Measurements from ENCODE around the gene TAOK2. TPM values are rescaled to one million over a fixed set of nuclear protein-coding genes. Genes with fewer than 3 reads are reported as not detected.

Gene TAOK2
- total RNA-seq, 5 donors from 2014 or later (not counting 1 experiment from before 2014, with no cell fraction given), result 26.1 to 58.3 (median 55.9) TPM

- ChIA-PET POLR2A (no interaction called here), CTCF (interaction anchor here (0.6 to 0.7 kb wide), 3 partner anchors 12 to 387 kb away, joined by 3 to 5 read pairs (median 3); no protein-coding TSS in a partner anchor)
- H3K27me3 ChIP-seq (replicated peaks in 1 of 2; ENCODE audit: control insufficient read depth in 2 of 2, extremely low read depth in 1 of 2, insufficient read depth in 2 of 2, low read length in 1 of 2), result peaks cover 0 to 95% of the 10 kb centered on the region in 2 experiments
- no peaks in the 10 kb centered on the region for H3K9me3 Mint-ChIP-seq
- H3K4me3 ChIP-seq (ENCODE audit: control insufficient read depth in 1 of 2, extremely low read depth in 1 of 2, low read length in 1 of 2), result no peak overlapping the region
- H3K27ac Mint-ChIP-seq, result no peak overlapping the region
- H3K9me3 ChIP-seq, result no peaks in the 10 kb centered on the region
- H3K36me3 ChIP-seq (ENCODE audit: control insufficient read depth in 2 of 2, extremely low read depth in 1 of 2, insufficient read depth in 1 of 2, low read length in 1 of 2), result no peaks in the 10 kb centered on the region
- ATAC-seq (replicated peaks in 1 of 4) (peak in 1 of 4 experiments; percentile 37), DNase-seq (peak in 2 of 35 experiments; percentile 18 to 40)
- peaks cover 5 to 19% (median 12%) of the 10 kb centered on the region in 3 donors for H3K4me1 Mint-ChIP-seq
- H3K36me3 Mint-ChIP-seq, result no peaks in the 10 kb centered on the region
- no peak overlapping the region for H3K27ac ChIP-seq (ENCODE audit: low read length)
- peaks cover 0 to 22% of the 10 kb centered on the region in 2 experiments for H3K4me1 ChIP-seq (ENCODE audit: control insufficient read depth in 1 of 2, extremely low read depth in 1 of 2, insufficient read depth in 2 of 2, low read length in 2 of 2)
- WGBS (ENCODE audit: insufficient coverage), result 25% methylated on average over 13 of the region's 18 CpGs
- no peak overlapping the region for H3K4me3 Mint-ChIP-seq
- H3K27me3 Mint-ChIP-seq, result peaks cover 37 to 57% of the 10 kb centered on the region in 2 donors
Observed at GRCh38 chr16:30028438-30029076, 54.9 kb downstream of the TAOK2 start.

GRCh38 chr16:30030011-30030685, 56.5 kb downstream of the TAOK2 start:
- H3K4me1 ChIP-seq (ENCODE audit: control insufficient read depth in 1 of 2, extremely low read depth in 1 of 2, insufficient read depth in 2 of 2, low read length in 2 of 2), result peaks cover 0 to 22% of the 10 kb centered on the region in 2 experiments
- 25% methylated on average over 21 of the region's 23 CpGs for WGBS (ENCODE audit: insufficient coverage)
- no peak for ATAC-seq (replicated peaks in 1 of 4)
- no peaks in the 10 kb centered on the region for H3K36me3 ChIP-seq (ENCODE audit: control insufficient read depth in 2 of 2, extremely low read depth in 1 of 2, insufficient read depth in 1 of 2, low read length in 1 of 2)
- Mint-ChIP-seq H3K4me3 (peak overlapping the region in 1 of 3 donors; percentile 66), H3K27me3 (peaks cover 40 to 60% of the 10 kb centered on the region in 2 donors), H3K36me3 (no peaks in the 10 kb centered on the region), H3K27ac (no peak overlapping the region), H3K4me1 (peaks cover 5 to 19% (median 12%) of the 10 kb centered on the region in 3 donors), H3K9me3 (no peaks in the 10 kb centered on the region)
- no peak overlapping the region for H3K4me3 ChIP-seq (ENCODE audit: control insufficient read depth in 1 of 2, extremely low read depth in 1 of 2, low read length in 1 of 2)
- H3K9me3 ChIP-seq, result no peaks in the 10 kb centered on the region
- DNase-seq, result no peak
- ChIA-PET CTCF (no interaction called here), POLR2A (no interaction called here)
- no peak overlapping the region for H3K27ac ChIP-seq (ENCODE audit: low read length)
- peaks cover 0 to 97% of the 10 kb centered on the region in 2 experiments for H3K27me3 ChIP-seq (replicated peaks in 1 of 2; ENCODE audit: control insufficient read depth in 2 of 2, extremely low read depth in 1 of 2, insufficient read depth in 2 of 2, low read length in 1 of 2)

GRCh38 chr16:30030841-30031413, 57.3 kb downstream of the TAOK2 start, which contains the start of gene TLCD3B:
TSS of gene TLCD3B (minus strand) at chr16:30031271. CDS start at chr16:30030527, 744 bp downstream.
- Histone ChIP-seq H3K9me3 (no peaks in the 10 kb centered on the region), H3K27me3 (replicated peaks in 1 of 2; ENCODE audit: control insufficient read depth in 2 of 2, extremely low read depth in 1 of 2, insufficient read depth in 2 of 2, low read length in 1 of 2) (peaks cover 0 to 92% of the 10 kb centered on the region in 2 experiments), H3K27ac (ENCODE audit: low read length) (no peak within 1 kb of the TSS), H3K4me3 (ENCODE audit: control insufficient read depth in 1 of 2, extremely low read depth in 1 of 2, low read length in 1 of 2) (no peak within 1 kb of the TSS), H3K4me1 (ENCODE audit: control insufficient read depth in 1 of 2, extremely low read depth in 1 of 2, insufficient read depth in 2 of 2, low read length in 2 of 2) (peaks cover 0 to 22% of the 10 kb centered on the region in 2 experiments), H3K36me3 (ENCODE audit: control insufficient read depth in 2 of 2, extremely low read depth in 1 of 2, insufficient read depth in 1 of 2, low read length in 1 of 2) (no peaks in the 10 kb centered on the region)
- ChIA-PET POLR2A (no interaction called here), CTCF (interaction anchor here (0.6 to 1.3 kb wide), 3 partner anchors 24 to 182 kb away, joined by 4 to 7 read pairs (median 4); no protein-coding TSS in a partner anchor)
- DNase-seq, result no peak
- H3K27me3 Mint-ChIP-seq, result peaks cover 40 to 59% of the 10 kb centered on the region in 2 donors
- H3K9me3 Mint-ChIP-seq, result no peaks in the 10 kb centered on the region
- no peaks in the 10 kb centered on the region for H3K36me3 Mint-ChIP-seq
- H3K4me3 Mint-ChIP-seq, result peak within 1 kb of the TSS in 2 of 3 donors; percentile 6 to 66
- WGBS (ENCODE audit: insufficient coverage), result 2% methylated on average over 9 of the region's 27 CpGs
- peaks cover 5 to 19% (median 12%) of the 10 kb centered on the region in 3 donors for H3K4me1 Mint-ChIP-seq
- ATAC-seq (replicated peaks in 1 of 4), result peak in 3 of 4 experiments; percentile 18 to 48 (median 43)
- H3K27ac Mint-ChIP-seq, result no peak within 1 kb of the TSS

GRCh38 chr16:30031477-30031918, 57.8 kb downstream of the TAOK2 start:
- ATAC-seq (replicated peaks in 1 of 4), result no peak
- no peak for DNase-seq
- no peak overlapping the region for H3K27ac Mint-ChIP-seq
- H3K4me3 Mint-ChIP-seq, result peak overlapping the region in 1 of 3 donors; percentile 36
- no peaks in the 10 kb centered on the region for H3K36me3 Mint-ChIP-seq
- no peaks in the 10 kb centered on the region for H3K9me3 Mint-ChIP-seq
- H3K27me3 Mint-ChIP-seq, result peaks cover 40 to 57% of the 10 kb centered on the region in 2 donors
- Histone ChIP-seq H3K27me3 (replicated peaks in 1 of 2; ENCODE audit: control insufficient read depth in 2 of 2, extremely low read depth in 1 of 2, insufficient read depth in 2 of 2, low read length in 1 of 2) (peaks cover 0 to 90% of the 10 kb centered on the region in 2 experiments), H3K9me3 (no peaks in the 10 kb centered on the region), H3K4me3 (ENCODE audit: control insufficient read depth in 1 of 2, extremely low read depth in 1 of 2, low read length in 1 of 2) (no peak overlapping the region), H3K27ac (ENCODE audit: low read length) (no peak overlapping the region), H3K36me3 (ENCODE audit: control insufficient read depth in 2 of 2, extremely low read depth in 1 of 2, insufficient read depth in 1 of 2, low read length in 1 of 2) (no peaks in the 10 kb centered on the region), H3K4me1 (ENCODE audit: control insufficient read depth in 1 of 2, extremely low read depth in 1 of 2, insufficient read depth in 2 of 2, low read length in 2 of 2) (peaks cover 0 to 22% of the 10 kb centered on the region in 2 experiments)
- H3K4me1 Mint-ChIP-seq, result peaks cover 5 to 19% (median 12%) of the 10 kb centered on the region in 3 donors
- CTCF ChIA-PET, result interaction anchor here (0.5 to 1.3 kb wide), 4 partner anchors 24 to 305 kb away, joined by 3 to 6 read pairs (median 4); no protein-coding TSS in a partner anchor
- POLR2A ChIA-PET, result interaction anchor here in 1 of 2 donors (0.6 kb wide), 1 partner anchor 328 kb away, joined by 7 read pairs; no protein-coding TSS in a partner anchor
- WGBS (ENCODE audit: insufficient coverage), result 11% methylated on average over 3 of the region's 11 CpGs

- no peaks in the 10 kb centered on the region for H3K9me3 ChIP-seq
- peaks cover 5 to 19% (median 12%) of the 10 kb centered on the region in 3 donors for H3K4me1 Mint-ChIP-seq
- ChIA-PET POLR2A (interaction anchor here (0.5 to 0.6 kb wide), 2 partner anchors 329 to 385 kb away, joined by 3 to 7 read pairs; no protein-coding TSS in a partner anchor), CTCF (interaction anchor here (0.5 to 1.3 kb wide), 13 partner anchors 23 to 882 kb away, joined by 3 to 9 read pairs (median 5); no protein-coding TSS in a partner anchor)
- no peaks in the 10 kb centered on the region for H3K36me3 Mint-ChIP-seq
- no peaks in the 10 kb centered on the region for H3K36me3 ChIP-seq (ENCODE audit: control insufficient read depth in 2 of 2, extremely low read depth in 1 of 2, insufficient read depth in 1 of 2, low read length in 1 of 2)
- H3K27me3 Mint-ChIP-seq, result peaks cover 33 to 49% of the 10 kb centered on the region in 2 donors
- H3K4me3 Mint-ChIP-seq, result peak overlapping the region in 2 of 3 donors; percentile 6 to 46
- peaks cover 0 to 22% of the 10 kb centered on the region in 2 experiments for H3K4me1 ChIP-seq (ENCODE audit: control insufficient read depth in 1 of 2, extremely low read depth in 1 of 2, insufficient read depth in 2 of 2, low read length in 2 of 2)
- H3K27ac ChIP-seq (ENCODE audit: low read length), result no peak overlapping the region
- H3K27ac Mint-ChIP-seq, result no peak overlapping the region
- peaks cover 0 to 84% of the 10 kb centered on the region in 2 experiments for H3K27me3 ChIP-seq (replicated peaks in 1 of 2; ENCODE audit: control insufficient read depth in 2 of 2, extremely low read depth in 1 of 2, insufficient read depth in 2 of 2, low read length in 1 of 2)
- DNase-seq (peak; percentile 19 to 81 (median 50)), ATAC-seq (replicated peaks in 1 of 4) (peak; percentile 36 to 67 (median 56))
- H3K4me3 ChIP-seq (ENCODE audit: control insufficient read depth in 1 of 2, extremely low read depth in 1 of 2, low read length in 1 of 2), result no peak overlapping the region
- 19% methylated on average over 7 of the region's 12 CpGs for WGBS (ENCODE audit: insufficient coverage)
- no peaks in the 10 kb centered on the region for H3K9me3 Mint-ChIP-seq
Observed at GRCh38 chr16:30032083-30032819, 58.6 kb downstream of the TAOK2 start.
